Activated naive CD8-positive, alpha-beta T cell (primary cell): ENCODE data around the gene AGBL4.

Experiments used
- H3K27ac Mint-ChIP-seq: one replicate; pipeline ENCODE4 v1.8.0; 2021; ENCODE audit warnings: mixed read lengths
- H3K27me3 Mint-ChIP-seq: one replicate; pipeline ENCODE4 v1.8.0; 2021; ENCODE audit warnings: mixed read lengths
- H3K36me3 Mint-ChIP-seq: one replicate; pipeline ENCODE4 v1.8.0; 2021; ENCODE audit warnings: mixed read lengths
- H3K4me1 Mint-ChIP-seq: one replicate; pipeline ENCODE4 v1.8.0; 2021; ENCODE audit warnings: low read depth, mixed read lengths
- H3K4me3 Mint-ChIP-seq: one replicate; pipeline ENCODE4 v1.8.0; 2021; ENCODE audit warnings: mild to moderate bottlenecking, mixed read lengths
- H3K9me3 Mint-ChIP-seq: one replicate; pipeline ENCODE4 v1.8.0; 2021; ENCODE audit warnings: low read depth, mixed read lengths

AGBL4 gene

GRCh38 chr1:49251019-49251784, 772.6 kb downstream of the AGBL4 start:
- Mint-ChIP-seq H3K27ac (no peak overlapping the region), H3K4me1 (no peaks in the 10 kb centered on the region), H3K36me3 (peaks cover 4% of the 10 kb centered on the region), H3K9me3 (peaks cover 26% of the 10 kb centered on the region), H3K27me3 (peaks cover 1% of the 10 kb centered on the region), H3K4me3 (no peak overlapping the region)

GRCh38 chr1:49240709-49241221, 783.0 kb downstream of the AGBL4 start:
- no peaks in the 10 kb centered on the region for H3K4me1 Mint-ChIP-seq
- H3K4me3 Mint-ChIP-seq: no peak overlapping the region
- H3K27ac Mint-ChIP-seq: no peak overlapping the region
- H3K36me3 Mint-ChIP-seq: no peaks in the 10 kb centered on the region
- H3K27me3 Mint-ChIP-seq: peaks cover 1% of the 10 kb centered on the region
- no peaks in the 10 kb centered on the region for H3K9me3 Mint-ChIP-seq

- no peaks in the 10 kb centered on the region for H3K4me1 Mint-ChIP-seq
- H3K36me3 Mint-ChIP-seq: no peaks in the 10 kb centered on the region
- H3K27me3 Mint-ChIP-seq: peaks cover 1% of the 10 kb centered on the region
- no peaks in the 10 kb centered on the region for H3K9me3 Mint-ChIP-seq
- H3K4me3 Mint-ChIP-seq: no peak overlapping the region
- H3K27ac Mint-ChIP-seq: no peak overlapping the region
These were observed 788.8 kb downstream of the AGBL4 start for GRCh38 chr1:49234988-49235387.

- no peaks in the 10 kb centered on the region for H3K4me1 Mint-ChIP-seq
- no peaks in the 10 kb centered on the region for H3K9me3 Mint-ChIP-seq
- no peaks in the 10 kb centered on the region for H3K27me3 Mint-ChIP-seq
- no peak overlapping the region for H3K4me3 Mint-ChIP-seq
- H3K27ac Mint-ChIP-seq: no peak overlapping the region
- no peaks in the 10 kb centered on the region for H3K36me3 Mint-ChIP-seq
These were observed 794.2 kb downstream of the AGBL4 start for GRCh38 chr1:49229555-49229954.

- H3K27me3 Mint-ChIP-seq: peaks cover 5% of the 10 kb centered on the region
- H3K9me3 Mint-ChIP-seq: no peaks in the 10 kb centered on the region
- H3K27ac Mint-ChIP-seq: no peak overlapping the region
- no peaks in the 10 kb centered on the region for H3K4me1 Mint-ChIP-seq
- no peak overlapping the region for H3K4me3 Mint-ChIP-seq
- no peaks in the 10 kb centered on the region for H3K36me3 Mint-ChIP-seq
These were observed 797.0 kb downstream of the AGBL4 start for GRCh38 chr1:49226758-49227157.

GRCh38 chr1:49225464-49225863, 798.3 kb downstream of the AGBL4 start:
- H3K27me3 Mint-ChIP-seq: peaks cover 5% of the 10 kb centered on the region
- H3K4me3 Mint-ChIP-seq: no peak overlapping the region
- H3K9me3 Mint-ChIP-seq: no peaks in the 10 kb centered on the region
- H3K27ac Mint-ChIP-seq: no peak overlapping the region
- no peaks in the 10 kb centered on the region for H3K4me1 Mint-ChIP-seq
- H3K36me3 Mint-ChIP-seq: no peaks in the 10 kb centered on the region

- Mint-ChIP-seq H3K4me1 (no peaks in the 10 kb centered on the region), H3K27me3 (peaks cover 3% of the 10 kb centered on the region), H3K9me3 (no peaks in the 10 kb centered on the region), H3K4me3 (no peak overlapping the region), H3K36me3 (no peaks in the 10 kb centered on the region), H3K27ac (no peak overlapping the region)
These were observed 810.5 kb downstream of the AGBL4 start for GRCh38 chr1:49213301-49213700.

- Mint-ChIP-seq H3K36me3 (no peaks in the 10 kb centered on the region), H3K4me1 (no peaks in the 10 kb centered on the region), H3K4me3 (no peak overlapping the region), H3K27me3 (peaks cover 5% of the 10 kb centered on the region), H3K9me3 (peaks cover 4% of the 10 kb centered on the region), H3K27ac (no peak overlapping the region)
These were observed 815.0 kb downstream of the AGBL4 start for GRCh38 chr1:49208712-49209111.

GRCh38 chr1:49204720-49205119, 819.0 kb downstream of the AGBL4 start:
- H3K27ac Mint-ChIP-seq: no peak overlapping the region
- H3K4me1 Mint-ChIP-seq: no peaks in the 10 kb centered on the region
- H3K27me3 Mint-ChIP-seq: peaks cover 9% of the 10 kb centered on the region
- no peaks in the 10 kb centered on the region for H3K36me3 Mint-ChIP-seq
- no peak overlapping the region for H3K4me3 Mint-ChIP-seq
- H3K9me3 Mint-ChIP-seq: peaks cover 9% of the 10 kb centered on the region

GRCh38 chr1:49200738-49201137, 823.0 kb downstream of the AGBL4 start:
- H3K4me3 Mint-ChIP-seq: no peak overlapping the region
- peaks cover 9% of the 10 kb centered on the region for H3K9me3 Mint-ChIP-seq
- no peaks in the 10 kb centered on the region for H3K36me3 Mint-ChIP-seq
- peaks cover 8% of the 10 kb centered on the region for H3K27me3 Mint-ChIP-seq
- no peaks in the 10 kb centered on the region for H3K4me1 Mint-ChIP-seq
- no peak overlapping the region for H3K27ac Mint-ChIP-seq

GRCh38 chr1:49199564-49199963, 824.2 kb downstream of the AGBL4 start:
- Mint-ChIP-seq H3K4me1 (no peaks in the 10 kb centered on the region), H3K36me3 (no peaks in the 10 kb centered on the region), H3K4me3 (no peak overlapping the region), H3K27me3 (peaks cover 8% of the 10 kb centered on the region), H3K9me3 (peaks cover 11% of the 10 kb centered on the region), H3K27ac (no peak overlapping the region)

GRCh38 chr1:49197081-49197480, 826.7 kb downstream of the AGBL4 start:
- H3K9me3 Mint-ChIP-seq: peaks cover 8% of the 10 kb centered on the region
- H3K4me1 Mint-ChIP-seq: no peaks in the 10 kb centered on the region
- no peaks in the 10 kb centered on the region for H3K36me3 Mint-ChIP-seq
- no peak overlapping the region for H3K27ac Mint-ChIP-seq
- no peak overlapping the region for H3K4me3 Mint-ChIP-seq
- peaks cover 8% of the 10 kb centered on the region for H3K27me3 Mint-ChIP-seq

- Mint-ChIP-seq H3K4me3 (no peak overlapping the region), H3K27me3 (no peaks in the 10 kb centered on the region), H3K4me1 (no peaks in the 10 kb centered on the region)
These were observed 833.6 kb downstream of the AGBL4 start for GRCh38 chr1:49190138-49190537.

GRCh38 chr1:49187056-49187455, 836.7 kb downstream of the AGBL4 start:
- no peaks in the 10 kb centered on the region for H3K27me3 Mint-ChIP-seq
- H3K9me3 Mint-ChIP-seq: peaks cover 13% of the 10 kb centered on the region
- no peak overlapping the region for H3K4me3 Mint-ChIP-seq
- no peaks in the 10 kb centered on the region for H3K4me1 Mint-ChIP-seq
- no peaks in the 10 kb centered on the region for H3K36me3 Mint-ChIP-seq
- no peak overlapping the region for H3K27ac Mint-ChIP-seq

More at GRCh38 chr1:49190138-49190537, 833.6 kb downstream of the AGBL4 start:
- Mint-ChIP-seq H3K27ac (no peak overlapping the region), H3K36me3 (no peaks in the 10 kb centered on the region), H3K9me3 (peaks cover 17% of the 10 kb centered on the region)

- H3K27ac Mint-ChIP-seq: no peak overlapping the region
- H3K9me3 Mint-ChIP-seq: peaks cover 13% of the 10 kb centered on the region
- no peak overlapping the region for H3K4me3 Mint-ChIP-seq
- no peaks in the 10 kb centered on the region for H3K36me3 Mint-ChIP-seq
- H3K27me3 Mint-ChIP-seq: no peaks in the 10 kb centered on the region
- H3K4me1 Mint-ChIP-seq: no peaks in the 10 kb centered on the region
These were observed 838.2 kb downstream of the AGBL4 start for GRCh38 chr1:49185450-49185980.

- no peak overlapping the region for H3K27ac Mint-ChIP-seq
- H3K27me3 Mint-ChIP-seq: no peaks in the 10 kb centered on the region
- no peaks in the 10 kb centered on the region for H3K4me1 Mint-ChIP-seq
- no peaks in the 10 kb centered on the region for H3K36me3 Mint-ChIP-seq
- H3K9me3 Mint-ChIP-seq: peaks cover 13% of the 10 kb centered on the region
- H3K4me3 Mint-ChIP-seq: no peak overlapping the region
These were observed 840.3 kb downstream of the AGBL4 start for GRCh38 chr1:49183489-49183888.
